CD4-positive, alpha-beta T cell treated with Interleukin-15 for 1 hour (primary cell): Measurements from ENCODE around the gene SAFB.
"Not testable (repeated sequence)": the region's sequence is repeated elsewhere in the genome, so short reads cannot be mapped to it uniquely, and the experiment has no call there.

Source experiments
- DNase-seq: peaks from one replicate; pipeline ENCODE4 v3.0.0-alpha.2; 2020

SAFB gene

DNA sequence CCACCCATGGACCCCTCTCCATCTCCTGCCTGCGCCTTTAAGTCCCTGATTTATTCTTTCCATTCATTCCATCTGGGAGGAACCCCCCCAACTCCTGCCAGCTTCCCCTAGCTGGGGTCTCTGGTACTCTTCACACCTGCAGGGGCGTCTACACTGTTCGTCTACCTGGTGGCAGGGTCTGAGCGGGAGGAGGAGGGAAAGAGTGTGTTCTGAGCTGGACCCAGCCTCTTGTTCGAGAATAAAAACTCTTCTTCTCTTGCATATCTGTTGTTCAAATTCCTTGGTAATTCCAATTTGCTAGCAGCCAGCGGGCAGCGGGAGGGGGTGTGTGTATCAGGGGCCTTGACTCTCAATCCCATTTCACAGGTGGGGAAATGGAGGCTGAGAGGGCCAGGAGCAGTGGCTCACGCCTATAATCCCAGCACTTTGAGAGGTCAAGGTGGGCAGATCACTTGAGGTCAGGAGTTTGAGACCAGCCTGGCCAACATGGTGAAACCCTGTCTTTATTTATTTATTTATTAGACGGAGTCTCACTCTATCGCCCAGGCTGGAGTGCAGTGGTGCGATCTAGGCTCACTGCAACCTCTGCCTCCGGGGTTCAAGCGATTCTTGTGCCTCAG is 65.5 kb downstream of the SAFB start:
- DNase-seq, result not testable (repeated sequence)

DNA sequence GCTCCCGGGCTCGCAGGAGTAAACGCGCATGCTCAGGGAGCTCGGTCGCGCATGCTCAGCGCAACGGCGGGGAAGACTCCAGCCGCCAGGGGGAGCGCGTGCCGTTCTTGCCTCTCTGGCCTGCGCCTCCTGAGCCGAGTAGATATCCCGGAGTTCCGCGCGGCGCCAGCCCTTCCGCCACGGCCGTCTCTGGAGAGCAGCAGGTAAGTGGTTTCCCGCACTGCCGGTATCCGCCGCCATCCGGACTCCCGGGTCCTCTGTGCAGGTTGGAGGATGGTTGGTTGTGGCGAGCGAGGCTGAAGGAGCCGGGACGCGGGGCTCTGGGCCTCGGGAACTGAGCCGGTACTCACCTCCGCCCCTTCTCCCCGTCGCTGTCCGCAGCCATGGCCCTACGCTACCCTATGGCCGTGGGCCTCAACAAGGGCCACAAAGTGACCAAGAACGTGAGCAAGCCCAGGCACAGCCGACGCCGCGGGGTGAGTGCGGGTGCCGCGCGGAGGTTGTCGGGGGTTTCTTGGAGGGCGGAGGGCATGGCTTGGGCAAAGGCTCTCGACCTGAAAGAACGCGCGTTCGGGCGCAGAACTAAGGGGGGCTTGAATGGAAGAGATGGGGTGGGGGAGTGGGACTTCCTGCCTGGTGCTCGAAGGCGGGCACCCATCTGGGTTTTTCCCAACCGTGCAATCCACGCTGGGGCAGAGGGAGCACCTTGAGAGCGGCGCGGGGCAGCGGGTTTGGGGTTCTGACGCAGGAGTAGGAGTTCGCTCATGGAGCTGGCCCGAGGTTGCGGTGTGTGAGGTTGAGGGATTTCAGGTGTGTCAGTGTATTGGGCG is 67.5 kb downstream of the SAFB start, which contains the start of gene RPL36:
TSS of gene RPL36 (plus strand) at position 171 of the 830 bp plus-strand sequence. CDS start at position 384, 213 bp downstream.
- DNase-seq, result peak; percentile 97

DNA sequence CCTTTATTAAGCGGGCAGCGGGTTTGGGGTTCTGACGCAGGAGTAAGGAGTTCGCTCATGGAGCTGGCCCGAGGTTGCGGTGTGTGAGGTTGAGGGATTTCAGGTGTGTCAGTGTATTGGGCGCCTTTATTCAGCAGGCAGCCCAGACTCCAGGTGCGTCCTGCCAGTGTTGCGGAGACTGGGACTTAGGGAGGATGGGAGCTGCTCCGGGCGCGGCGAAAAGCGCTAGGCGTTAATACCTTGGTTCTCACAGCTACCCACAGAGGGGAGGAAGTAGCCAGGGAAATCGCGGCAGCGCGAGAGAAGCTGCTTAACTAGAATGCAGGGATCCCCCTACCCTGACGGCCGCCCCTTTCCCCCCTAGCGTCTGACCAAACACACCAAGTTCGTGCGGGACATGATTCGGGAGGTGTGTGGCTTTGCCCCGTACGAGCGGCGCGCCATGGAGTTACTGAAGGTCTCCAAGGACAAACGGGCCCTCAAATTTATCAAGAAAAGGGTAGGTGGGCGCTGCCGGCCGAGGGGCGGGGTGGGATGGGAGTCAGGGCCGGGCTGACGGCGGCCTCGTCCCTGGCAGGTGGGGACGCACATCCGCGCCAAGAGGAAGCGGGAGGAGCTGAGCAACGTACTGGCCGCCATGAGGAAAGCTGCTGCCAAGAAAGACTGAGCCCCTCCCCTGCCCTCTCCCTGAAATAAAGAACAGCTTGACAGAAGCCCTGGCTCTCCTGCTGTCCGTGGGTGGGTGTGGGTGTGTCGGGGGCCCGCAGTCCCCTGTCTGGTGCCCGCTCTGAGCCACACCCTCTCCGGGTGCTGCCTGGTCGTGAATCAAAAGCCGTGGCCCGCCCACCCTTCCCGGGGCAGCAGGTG is 68.3 kb downstream of the SAFB start:
- peak; percentile 24 for DNase-seq

- DNase-seq, result no peak
Observed at GRCh38 chr19:5691822-5692722, 69.2 kb downstream of the SAFB start.

DNA sequence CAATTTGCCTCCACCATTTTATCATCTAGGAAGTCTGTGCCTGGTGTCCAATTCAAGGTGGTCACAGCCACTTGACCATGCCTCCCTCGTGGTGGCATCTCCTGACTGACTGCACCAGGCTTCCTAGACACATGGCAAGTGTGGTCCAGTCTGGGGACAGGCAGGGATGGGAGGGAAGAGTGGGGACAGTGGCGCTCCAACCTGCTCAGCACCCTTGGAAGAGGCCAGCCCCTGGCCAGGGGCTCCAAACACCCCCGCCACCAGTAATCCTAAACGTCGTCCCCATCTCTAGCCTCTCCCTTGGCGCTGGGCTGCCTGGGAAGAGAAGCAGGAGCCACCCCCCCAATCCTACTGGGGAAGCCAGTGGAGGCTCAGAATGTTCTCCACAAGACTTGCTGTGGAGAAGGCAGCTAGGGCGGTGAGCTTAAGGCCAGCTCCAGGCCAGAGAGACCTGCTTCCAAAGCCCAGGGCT is 69.9 kb downstream of the SAFB start:
- no peak for DNase-seq

DNA sequence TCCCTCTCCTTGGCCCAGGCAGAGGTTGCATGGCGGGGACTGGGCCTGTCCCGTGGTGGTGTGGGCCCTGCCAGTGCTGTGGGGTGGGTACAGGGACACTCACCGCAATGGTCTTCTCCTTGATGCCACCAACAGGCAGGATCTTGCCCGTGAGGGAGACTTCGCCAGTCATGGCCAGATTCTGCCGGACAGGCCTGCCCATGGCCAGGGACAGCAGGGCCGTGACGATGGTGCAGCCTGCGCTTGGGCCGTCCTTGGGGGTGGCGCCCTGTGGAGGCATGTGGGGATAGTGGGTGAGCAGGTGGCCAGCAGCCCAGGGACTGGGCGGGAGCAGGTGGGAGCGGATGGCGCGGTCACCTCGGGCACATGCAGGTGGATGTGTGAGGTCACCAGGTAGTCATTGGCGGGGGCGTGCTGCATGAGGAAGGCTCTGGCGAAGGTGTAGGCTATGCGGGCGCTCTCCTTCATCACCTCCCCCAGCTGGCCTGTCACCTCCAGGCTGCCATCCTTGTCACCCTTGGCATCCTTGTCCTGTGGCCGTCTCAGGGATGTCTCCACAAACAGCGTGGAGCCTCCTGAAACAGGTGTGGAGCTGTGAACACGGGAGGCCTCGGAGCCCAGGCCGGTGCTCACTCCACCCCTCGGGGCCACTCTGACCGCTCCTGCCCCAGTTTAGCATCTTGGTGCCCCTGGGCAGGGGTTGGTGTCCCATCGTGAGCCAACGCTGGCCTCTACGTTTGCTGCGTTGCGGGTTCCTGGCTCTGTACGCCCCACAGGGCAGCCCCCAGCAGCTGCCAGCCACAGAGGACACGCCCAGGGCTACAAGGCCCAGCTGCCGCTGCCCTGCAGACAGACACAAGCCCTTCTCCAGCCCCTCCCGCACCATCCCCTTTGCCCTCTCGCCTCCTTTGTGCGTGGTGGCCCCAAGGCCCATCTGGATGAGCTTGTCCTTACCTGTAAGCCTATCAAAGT is 70.6 kb downstream of the SAFB start:
- no peak for DNase-seq

GRCh38 chr19:5694167-5694955 is 71.5 kb downstream of the SAFB start:
- no peak for DNase-seq

DNA sequence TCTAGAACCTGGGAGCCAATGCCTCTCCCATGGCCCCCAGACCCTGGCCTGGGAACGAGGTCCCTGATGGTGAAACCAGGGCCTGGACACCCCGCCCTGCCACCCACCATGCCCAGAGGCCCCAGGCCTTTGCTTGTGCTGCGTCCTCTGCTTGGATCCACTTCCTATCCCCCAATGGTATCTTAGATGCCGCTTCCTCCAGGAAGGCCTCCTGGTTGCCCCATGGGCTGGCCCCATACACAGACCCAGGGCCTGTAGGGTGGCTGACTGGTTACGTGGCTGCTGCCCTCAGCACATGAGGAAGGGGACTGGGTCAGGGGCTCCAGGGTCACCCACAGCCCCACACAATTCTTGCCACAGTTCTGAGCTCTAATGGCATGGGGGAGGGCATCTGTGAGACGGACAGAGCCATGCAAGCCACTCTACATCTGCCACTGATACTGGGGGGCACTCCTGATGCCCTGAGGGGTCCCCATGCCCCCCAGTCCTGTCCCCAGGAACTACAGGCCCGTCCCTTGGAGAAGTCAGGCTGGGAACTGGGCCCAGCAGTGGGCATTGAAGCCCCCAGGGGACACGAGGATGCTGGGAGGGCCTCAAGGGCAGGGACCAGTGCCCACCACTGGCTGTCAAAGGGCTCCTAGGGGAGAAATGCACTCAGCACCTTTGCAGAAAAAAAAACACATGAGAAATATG is 72.2 kb downstream of the SAFB start:
- no peak for DNase-seq

DNA sequence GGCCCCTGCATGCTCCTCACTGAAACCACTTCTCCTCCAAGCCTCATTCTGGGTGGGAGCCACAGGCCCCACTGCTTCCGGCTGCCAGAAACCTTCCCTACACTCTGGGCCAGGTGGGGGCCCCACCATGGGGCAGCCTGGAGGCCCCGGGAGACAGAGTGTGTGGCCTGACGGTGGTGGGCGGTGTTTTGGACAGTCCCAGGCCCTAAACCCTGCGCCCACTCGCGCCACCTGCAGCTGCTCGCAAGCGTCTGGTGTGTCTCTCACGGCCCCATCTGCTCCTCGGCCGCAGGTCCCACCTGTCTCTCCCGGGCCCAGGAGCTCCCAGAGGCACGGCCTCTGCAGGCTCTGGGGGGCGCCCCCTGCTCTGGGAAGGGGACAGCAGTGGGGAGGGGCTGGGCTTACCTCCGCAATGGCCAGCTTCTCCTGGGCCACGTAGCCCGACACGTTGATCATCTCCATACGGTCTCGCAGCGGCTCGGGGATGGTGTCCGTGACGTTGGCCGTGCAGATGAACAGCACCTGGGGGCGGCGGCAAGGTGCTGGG is 72.8 kb downstream of the SAFB start:
- DNase-seq, result no peak

DNA sequence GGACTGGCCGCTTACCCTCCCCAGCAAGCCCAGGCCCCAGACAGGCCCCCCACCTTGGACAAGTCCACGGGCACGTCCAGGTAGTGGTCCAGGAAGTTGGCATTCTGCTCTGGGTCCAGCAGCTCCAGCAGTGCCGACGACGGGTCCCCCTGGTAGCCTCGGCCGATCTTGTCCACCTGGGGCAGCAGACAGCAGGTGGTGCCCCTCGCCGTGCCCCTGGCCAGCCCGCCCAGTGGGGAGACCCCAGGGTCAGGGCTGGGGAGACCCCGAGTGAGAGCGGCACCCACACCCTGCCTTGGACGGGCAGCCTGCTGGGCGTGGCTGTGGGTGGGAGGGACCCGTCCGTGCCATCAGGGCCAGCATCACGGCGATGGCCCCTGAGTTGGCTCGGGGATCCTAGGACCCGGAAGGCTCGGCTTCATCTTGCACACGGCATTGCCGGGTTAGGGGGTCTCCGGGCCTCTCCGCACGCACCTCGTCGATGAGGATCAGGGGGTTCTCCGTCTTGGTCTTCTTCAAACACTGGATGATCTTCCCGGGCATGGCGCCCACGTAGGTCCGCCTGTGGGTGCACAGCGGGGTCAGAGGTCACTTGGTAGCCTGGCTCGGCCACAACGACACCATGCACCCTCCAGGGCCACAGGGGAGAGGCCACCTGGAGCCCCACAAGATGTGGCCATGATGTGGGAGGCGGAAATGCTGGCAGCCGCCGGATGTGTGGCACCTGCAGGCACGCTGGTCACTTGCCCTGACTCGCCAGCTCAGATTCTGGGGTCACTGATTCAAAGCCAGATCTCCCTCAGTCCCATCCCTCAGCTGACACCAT is 73.5 kb downstream of the SAFB start:
- no peak for DNase-seq

DNA sequence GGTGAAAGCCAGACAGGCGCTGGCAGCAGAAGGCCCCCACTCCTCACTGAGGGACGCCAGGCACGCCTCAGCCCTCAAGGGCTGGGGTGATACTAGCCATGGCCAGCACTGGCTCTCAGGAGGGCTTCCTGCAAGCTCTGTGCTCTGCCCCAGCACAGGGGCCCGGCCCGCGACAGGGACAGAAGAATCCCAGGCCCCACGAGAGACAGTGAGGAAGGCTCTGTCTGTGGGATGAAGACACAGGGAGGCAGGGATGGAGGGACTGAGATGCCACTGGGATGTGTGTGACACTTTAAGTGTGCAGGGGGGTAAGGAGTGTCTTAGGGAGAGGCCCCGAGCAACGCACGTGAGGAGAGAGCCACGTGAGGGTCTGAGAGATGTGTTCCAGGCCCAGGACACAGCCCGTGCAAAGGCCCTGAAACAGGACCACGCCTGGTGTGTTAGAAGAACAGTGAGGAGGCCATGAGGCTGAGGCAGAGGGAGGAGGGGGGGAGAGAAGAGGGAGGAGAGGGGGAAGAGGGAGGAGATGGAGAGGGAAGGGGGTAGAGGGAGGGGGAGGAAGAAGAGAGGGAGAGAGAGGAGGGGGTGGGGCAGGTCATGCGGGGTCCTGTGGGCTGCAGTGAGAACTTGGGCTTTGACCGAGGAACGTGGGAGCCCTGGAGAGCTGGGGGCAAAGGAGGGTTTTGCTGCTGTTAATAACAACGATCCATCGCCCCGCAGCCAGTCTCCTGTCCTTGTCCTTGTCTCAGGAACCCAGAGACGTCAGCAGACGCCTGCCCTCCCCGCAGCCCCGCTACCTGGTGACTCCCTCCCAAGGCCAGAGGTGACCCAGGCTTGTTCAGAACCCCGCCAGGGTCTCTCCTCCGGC is 74.4 kb downstream of the SAFB start:
- no peak for DNase-seq

DNA sequence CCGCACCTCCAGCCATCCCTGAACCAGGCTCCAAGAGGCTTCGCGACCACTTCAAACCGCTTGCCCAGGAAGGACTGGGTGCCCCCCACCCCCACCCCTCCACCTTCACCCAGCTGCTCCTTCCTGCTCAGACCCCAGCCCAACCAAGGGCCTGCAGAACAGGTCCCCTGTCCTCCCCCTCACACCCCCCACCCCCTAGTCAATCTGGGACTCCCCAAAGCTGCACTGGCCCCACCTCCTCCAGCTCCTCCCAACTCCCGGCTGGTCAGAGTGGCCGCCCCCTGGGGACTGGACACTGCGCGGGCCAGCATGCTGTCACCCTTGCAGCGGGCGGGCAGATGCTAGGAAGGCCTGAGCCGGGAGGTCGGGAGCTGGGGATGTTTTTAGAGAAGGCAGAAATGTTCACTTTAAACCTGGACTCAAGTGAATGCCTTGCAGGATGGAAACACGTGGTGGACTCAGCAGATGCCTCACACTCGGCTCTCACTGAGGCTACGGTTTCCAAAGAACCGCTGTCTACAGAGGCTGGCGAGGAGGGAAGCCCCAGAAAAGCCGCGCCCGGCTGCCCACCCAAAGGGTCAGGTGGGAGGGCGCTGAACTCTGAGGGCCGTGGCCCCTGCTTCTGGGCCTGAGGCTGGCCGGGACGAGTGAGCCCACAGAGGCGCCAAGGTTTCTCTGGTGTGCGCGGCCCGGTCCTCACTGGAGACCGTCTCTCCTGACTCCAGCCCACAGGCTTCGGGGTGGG is 75.2 kb downstream of the SAFB start:
- DNase-seq, result no peak

DNA sequence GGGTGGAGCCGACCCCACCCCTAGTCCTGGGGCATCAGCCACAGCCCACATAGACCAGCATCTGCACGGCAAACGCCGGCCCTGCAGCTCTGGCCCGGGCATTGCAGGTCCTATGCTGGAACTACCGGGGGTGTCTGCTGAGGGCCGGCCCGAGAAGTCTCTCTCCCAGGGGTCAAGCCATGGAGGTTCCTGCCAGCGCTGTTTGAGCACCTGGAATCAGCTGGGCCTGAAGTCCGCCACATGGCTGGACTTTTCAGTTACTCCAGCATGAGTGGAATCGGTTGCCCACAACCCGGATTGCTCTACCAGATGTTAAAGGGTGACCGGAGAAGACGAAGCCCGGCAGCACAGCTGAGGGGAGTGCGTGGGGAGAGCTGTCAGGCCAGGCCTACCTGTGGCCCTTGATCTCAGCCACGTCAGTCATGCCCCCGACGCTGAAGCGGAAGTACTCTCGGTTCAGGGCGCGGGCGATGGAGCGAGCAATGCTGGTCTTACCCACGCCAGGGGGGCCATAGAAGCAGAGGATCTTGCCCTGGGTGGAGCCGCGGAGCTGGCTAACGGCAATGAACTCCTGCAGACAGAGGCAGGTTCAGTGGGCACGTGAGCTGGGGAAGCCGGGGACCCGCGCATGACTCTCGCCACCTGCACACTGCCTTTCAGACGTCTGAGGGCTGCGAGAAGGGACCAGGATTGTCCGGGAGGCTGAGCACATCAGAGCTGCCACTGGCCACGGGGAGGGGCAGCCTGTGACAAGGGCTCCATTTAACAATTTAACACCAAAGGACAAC is 75.9 kb downstream of the SAFB start:
- no peak for DNase-seq

- no peak for DNase-seq
Observed at GRCh38 chr19:5700455-5701092, 77.7 kb downstream of the SAFB start.

GRCh38 chr19:5702053-5702410 is 79.1 kb downstream of the SAFB start:
- not testable (repeated sequence) for DNase-seq
